Measurements from ENCODE around the gene CELF6.

The CELF6 gene

GRCh38 chr15:72242775-72243370 lies 77.1 kb downstream of the CELF6 start:
- TF ChIP-seq CTCF (conservative IDR thresholded peaks at IDR 0.05), result no peak
- no peak overlapping the region for H3K27ac ChIP-seq

DNA sequence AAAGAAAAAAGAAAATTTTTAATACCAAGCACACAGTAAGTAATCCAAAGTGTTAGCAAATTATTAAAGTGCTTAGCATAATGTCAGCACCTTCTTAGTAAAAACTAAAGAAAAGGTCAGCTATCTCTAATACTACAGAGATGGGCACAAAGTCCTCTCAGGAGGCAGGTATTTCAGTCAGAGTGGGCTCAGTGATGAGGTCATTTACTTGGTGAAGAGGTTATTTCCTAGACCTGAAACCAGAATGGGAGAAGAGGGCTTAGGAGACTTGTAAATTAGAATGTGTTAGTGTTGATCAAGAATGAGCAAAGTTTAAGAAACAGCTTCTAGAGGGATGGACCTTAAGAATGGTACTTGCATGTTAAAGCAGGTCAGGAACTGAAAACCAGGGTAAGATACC lies 80.3 kb downstream of the CELF6 start:
- no peak for TF ChIP-seq CTCF (conservative IDR thresholded peaks at IDR 0.05)
- H3K27ac ChIP-seq, result no peak overlapping the region

DNA sequence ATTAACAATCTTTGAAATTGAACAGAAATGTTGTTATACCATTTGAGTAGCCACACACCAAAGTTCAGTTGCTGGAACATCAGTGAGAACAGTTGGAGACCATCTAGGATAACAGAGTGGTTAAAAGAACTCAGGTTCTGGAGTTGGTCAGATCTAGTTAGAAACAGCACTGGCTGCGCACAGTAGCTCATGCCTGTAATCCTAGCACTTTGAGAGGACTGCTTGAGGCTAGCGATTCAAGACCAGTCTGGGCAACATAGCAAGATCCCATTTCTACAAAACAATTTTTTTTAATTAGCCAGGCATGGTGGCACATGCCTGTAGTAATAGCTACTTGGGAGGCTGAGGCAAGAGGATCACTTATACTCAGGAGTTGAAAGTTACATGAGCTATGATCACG lies 81.4 kb downstream of the CELF6 start:
- TF ChIP-seq CTCF (conservative IDR thresholded peaks at IDR 0.05), result no peak
- H3K27ac ChIP-seq, result no peak overlapping the region

DNA sequence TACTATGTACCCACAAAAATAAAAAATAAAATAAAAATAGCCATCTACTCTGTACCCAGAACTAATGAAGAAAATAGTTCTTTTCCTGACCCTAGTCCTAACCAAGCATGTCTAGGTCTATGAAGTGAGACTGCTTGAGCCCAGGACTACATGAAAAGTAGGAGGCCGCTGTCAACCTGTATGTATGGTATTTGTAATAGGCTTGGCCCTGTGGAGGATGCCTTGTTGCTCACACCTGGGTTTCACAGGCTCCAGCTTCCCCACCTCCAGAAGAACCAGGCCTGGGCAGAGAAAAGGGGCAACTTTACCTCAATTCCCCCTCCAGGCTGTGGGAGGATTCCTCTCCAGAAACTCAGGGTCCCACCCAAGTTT lies 82.1 kb downstream of the CELF6 start:
- H3K27ac ChIP-seq, result no peak overlapping the region
- TF ChIP-seq CTCF (conservative IDR thresholded peaks at IDR 0.05), result no peak

GRCh38 chr15:72237029-72237852 lies 82.7 kb downstream of the CELF6 start:
- no peak overlapping the region for H3K27ac ChIP-seq
- no peak for TF ChIP-seq CTCF (conservative IDR thresholded peaks at IDR 0.05)

- no peak overlapping the region for H3K27ac ChIP-seq
- TF ChIP-seq CTCF (conservative IDR thresholded peaks at IDR 0.05), result no peak
Observed at GRCh38 chr15:72236381-72237003, 83.5 kb downstream of the CELF6 start.

GRCh38 chr15:72235298-72235697 lies 84.7 kb downstream of the CELF6 start:
- no peak for TF ChIP-seq CTCF (conservative IDR thresholded peaks at IDR 0.05)
- no peak overlapping the region for H3K27ac ChIP-seq
